ENCODE data around the gene TLX2.

Gene TLX2

GRCh38 chr2:74551942-74552913 is 38.0 kb downstream of the TLX2 start:
- DNase-seq (ENCODE audit: low read depth, low spot score) = no peak
- TF ChIP-seq CTCF (IDR thresholded peaks at IDR 0.05; ENCODE audit: low read depth, low read length) = no peak
- in situ Hi-C loops (cut with HindIII; ENCODE audit: low sequenced_read_pairs) = no loop called here
- peak overlapping the region; percentile 89 for H3K4me3 ChIP-seq (ENCODE audit: low read depth, low read length)

- no peak for TF ChIP-seq CTCF (IDR thresholded peaks at IDR 0.05; ENCODE audit: low read depth, low read length)
- DNase-seq (ENCODE audit: low read depth, low spot score) = no peak
- peak overlapping the region; percentile 89 for H3K4me3 ChIP-seq (ENCODE audit: low read depth, low read length)
- in situ Hi-C loops (cut with HindIII; ENCODE audit: low sequenced_read_pairs) = no loop called here
Observed at GRCh38 chr2:74552914-74553811, 38.9 kb downstream of the TLX2 start.

DNA sequence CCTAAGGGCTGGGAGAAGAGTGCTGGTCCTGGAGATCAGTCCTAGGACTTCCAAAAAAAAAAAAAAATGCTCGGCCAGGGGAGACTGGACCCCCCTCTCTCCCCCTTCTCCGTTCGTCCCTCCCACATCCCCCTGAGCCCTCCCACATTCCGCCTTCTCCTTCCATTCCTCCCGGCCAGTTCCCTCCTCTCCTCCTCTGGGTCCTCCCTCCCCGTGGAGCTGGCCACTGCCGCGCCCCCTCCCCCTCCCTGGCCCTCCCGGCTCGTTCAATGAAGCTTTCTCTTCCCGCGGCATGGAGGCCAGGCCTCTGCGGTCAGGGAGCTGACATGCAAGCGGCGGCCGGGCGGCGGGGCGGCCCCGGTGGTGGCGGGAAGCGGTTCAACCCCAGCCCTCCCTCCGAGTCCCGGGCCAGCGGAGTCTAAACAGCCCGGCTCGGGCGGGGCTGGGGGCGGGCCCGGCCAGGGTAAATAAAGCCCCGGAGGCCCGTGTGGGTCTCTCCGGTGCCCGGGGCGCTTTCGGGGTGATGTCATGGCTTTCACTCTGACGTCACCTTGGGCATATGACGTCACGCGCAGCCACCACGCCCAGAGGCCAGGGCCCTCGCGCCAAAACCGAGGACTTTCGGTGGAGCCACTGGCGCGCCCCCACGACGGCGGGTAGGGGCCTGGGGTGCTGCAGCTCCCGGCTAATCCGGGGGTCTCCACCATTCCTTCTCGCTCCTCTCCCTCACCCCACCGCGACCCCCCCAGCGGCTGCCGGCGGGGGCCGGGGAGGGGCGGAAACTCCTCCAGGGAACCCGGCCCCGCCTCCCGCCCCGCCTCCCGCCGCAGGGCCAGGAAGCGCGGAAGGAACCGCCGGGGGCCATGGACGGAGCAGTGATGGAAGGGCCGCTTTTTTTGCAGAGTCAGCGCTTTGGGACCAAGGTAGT is 39.9 kb downstream of the TLX2 start, which contains the start of the genes DOK1 and LOXL3:
Gene DOK1 (plus strand): TSS at position 829 of the 928 bp plus-strand sequence. CDS start 35 bp downstream, at position 864.
Gene LOXL3 (minus strand): TSS at position 51 of the 928 bp plus-strand sequence. CDS start 1,308 bp downstream, outside the sequence.
- in situ Hi-C loops (cut with HindIII; ENCODE audit: low sequenced_read_pairs) = no loop called here
- DNase-seq (ENCODE audit: low read depth, low spot score) = peak; percentile 96
- H3K4me3 ChIP-seq (ENCODE audit: low read depth, low read length) = peak within 1 kb of the TSS; percentile 89
- no peak for TF ChIP-seq CTCF (IDR thresholded peaks at IDR 0.05; ENCODE audit: low read depth, low read length)

DNA sequence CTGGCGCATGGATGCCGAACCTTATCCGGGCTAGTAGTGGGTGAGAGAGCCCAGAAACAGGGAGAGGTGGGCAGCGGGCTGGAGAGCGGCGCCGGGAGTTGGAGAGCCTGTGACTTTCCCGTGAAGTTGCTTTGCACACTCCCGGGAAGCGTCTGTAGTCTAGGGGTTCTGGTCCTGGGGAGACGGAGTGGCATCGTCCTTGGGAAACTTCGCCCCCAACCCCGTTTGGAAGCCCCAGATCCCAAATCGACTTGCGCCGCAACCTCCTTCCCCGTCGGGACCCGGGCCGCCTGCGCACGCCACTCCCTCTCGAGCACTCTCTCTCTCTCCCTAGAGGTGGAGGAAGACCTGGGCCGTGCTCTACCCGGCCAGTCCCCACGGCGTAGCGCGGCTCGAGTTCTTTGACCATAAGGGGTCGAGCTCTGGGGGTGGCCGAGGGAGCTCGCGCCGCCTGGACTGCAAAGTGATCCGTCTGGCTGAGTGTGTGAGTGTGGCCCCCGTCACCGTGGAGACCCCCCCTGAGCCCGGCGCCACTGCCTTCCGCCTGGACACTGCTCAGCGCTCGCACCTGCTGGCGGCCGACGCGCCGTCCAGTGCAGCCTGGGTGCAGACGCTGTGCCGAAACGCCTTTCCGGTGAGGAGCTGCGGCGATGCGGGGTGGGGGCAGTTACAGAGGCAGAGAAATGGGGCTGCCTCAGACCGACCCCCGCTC is 40.7 kb downstream of the TLX2 start:
- peak overlapping the region; percentile 89 for H3K4me3 ChIP-seq (ENCODE audit: low read depth, low read length)
- TF ChIP-seq CTCF (IDR thresholded peaks at IDR 0.05; ENCODE audit: low read depth, low read length) = no peak
- in situ Hi-C loops (cut with HindIII; ENCODE audit: low sequenced_read_pairs) = no loop called here
- DNase-seq (ENCODE audit: low read depth, low spot score) = no peak

GRCh38 chr2:74555610-74556103 is 41.4 kb downstream of the TLX2 start:
- in situ Hi-C loops (cut with HindIII; ENCODE audit: low sequenced_read_pairs) = no loop called here
- peak overlapping the region; percentile 89 for H3K4me3 ChIP-seq (ENCODE audit: low read depth, low read length)

More at GRCh38 chr2:74555610-74556103, 41.4 kb downstream of the TLX2 start:
- no peak for TF ChIP-seq CTCF (IDR thresholded peaks at IDR 0.05; ENCODE audit: low read depth, low read length)
- DNase-seq (ENCODE audit: low read depth, low spot score) = no peak
